ENCODE results near the gene IER2. TPM values are rescaled to one million over a fixed set of nuclear protein-coding genes. Genes with fewer than 3 reads are reported as not detected.

Gene IER2
- total and polyA plus RNA-seq, 2 of the 4 experiments (the other 2 are of a cell fraction) = 7.7 to 102 TPM

- no peak for TF ChIP-seq POLR2A (IDR thresholded peaks at IDR 0.05; ENCODE audit: low read depth, low read length)
- peak; percentile 36; the same call in 1 of the 2 replicates for TF ChIP-seq RAD21 (IDR thresholded peaks at IDR 0.05; ENCODE audit: low read length)
- no peak for TF ChIP-seq MXI1 (IDR thresholded peaks at IDR 0.05; ENCODE audit: borderline replicate concordance, low read depth, low read length)
- TF ChIP-seq ELK1 (IDR thresholded peaks at IDR 0.05; ENCODE audit: borderline replicate concordance, low read depth, low read length) = no peak
- no peak for TF ChIP-seq FOS (IDR thresholded peaks at IDR 0.05; ENCODE audit: low read depth, low read length)
- no peak for TF ChIP-seq BHLHE40 (IDR thresholded peaks at IDR 0.05; ENCODE audit: low read depth, low read length)
- no peak for TF ChIP-seq CEBPB (IDR thresholded peaks at IDR 0.05; ENCODE audit: low read depth, low read length)
- TF ChIP-seq NFE2L2 (IDR thresholded peaks at IDR 0.05; ENCODE audit: low read depth, low read length) = no peak
- 0 out of 2 replicates have a peak, but pooled peaks have one; percentile 3 for TF ChIP-seq SMC3 (IDR thresholded peaks at IDR 0.05; ENCODE audit: low read depth, low read length)
- no peak for TF ChIP-seq CHD1 (IDR thresholded peaks at IDR 0.05; ENCODE audit: low read depth, low read length)
- TF ChIP-seq, protein P1, sequence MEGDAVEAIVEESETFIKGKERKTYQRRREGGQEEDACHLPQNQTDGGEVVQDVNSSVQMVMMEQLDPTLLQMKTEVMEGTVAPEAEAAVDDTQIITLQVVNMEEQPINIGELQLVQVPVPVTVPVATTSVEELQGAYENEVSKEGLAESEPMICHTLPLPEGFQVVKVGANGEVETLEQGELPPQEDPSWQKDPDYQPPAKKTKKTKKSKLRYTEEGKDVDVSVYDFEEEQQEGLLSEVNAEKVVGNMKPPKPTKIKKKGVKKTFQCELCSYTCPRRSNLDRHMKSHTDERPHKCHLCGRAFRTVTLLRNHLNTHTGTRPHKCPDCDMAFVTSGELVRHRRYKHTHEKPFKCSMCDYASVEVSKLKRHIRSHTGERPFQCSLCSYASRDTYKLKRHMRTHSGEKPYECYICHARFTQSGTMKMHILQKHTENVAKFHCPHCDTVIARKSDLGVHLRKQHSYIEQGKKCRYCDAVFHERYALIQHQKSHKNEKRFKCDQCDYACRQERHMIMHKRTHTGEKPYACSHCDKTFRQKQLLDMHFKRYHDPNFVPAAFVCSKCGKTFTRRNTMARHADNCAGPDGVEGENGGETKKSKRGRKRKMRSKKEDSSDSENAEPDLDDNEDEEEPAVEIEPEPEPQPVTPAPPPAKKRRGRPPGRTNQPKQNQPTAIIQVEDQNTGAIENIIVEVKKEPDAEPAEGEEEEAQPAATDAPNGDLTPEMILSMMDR (conservative IDR thresholded peaks at IDR 0.05; ENCODE audit: low read depth, low read length) = peak; percentile 35
- TF ChIP-seq MAFK (IDR thresholded peaks at IDR 0.05; ENCODE audit: low read depth, low read length) = no peak
- TF ChIP-seq RCOR1 (IDR thresholded peaks at IDR 0.05; ENCODE audit: insufficient replicate concordance, low read length) = no peak
- no peak overlapping the region for H4K5ac ChIP-seq (ENCODE audit: low read depth, low read length)
- BruUV-seq (replicated peaks) = no TSS peak
Measured at GRCh38 chr19:13100841-13101589, 49.2 kb upstream of the IER2 start.

More at GRCh38 chr19:13100841-13101589, 49.2 kb upstream of the IER2 start:
- no peak overlapping the region for H3K27ac ChIP-seq (ENCODE audit: insufficient read depth, low read length)
- no peak overlapping the region for H3K9ac ChIP-seq (ENCODE audit: low read depth, low read length)
- intact Hi-C loops (cut with micrococcal nuclease) (no loop called here), dilution Hi-C loops (cut with HindIII; ENCODE audit: low sequenced_read_pairs, unreplicated experiment) (no loop called here), in situ Hi-C loops (cut with MboI; ENCODE audit: low sequenced_read_pairs) (no loop called here)
- H2BK5ac ChIP-seq (ENCODE audit: low read depth, low read length, poor library complexity, severe bottlenecking) = no peak overlapping the region
- H3K79me1 ChIP-seq (ENCODE audit: low read depth in 1 of 2, low read length in 2 of 2) = peaks cover 0 to 17% of the 10 kb centered on the region in 2 experiments; a peak in 1 of 4 replicates
- no peak overlapping the region for H4K91ac ChIP-seq (ENCODE audit: insufficient read depth, low read depth, low read length)
- H3K56ac ChIP-seq (ENCODE audit: extremely low read depth, insufficient read depth, low read length) = no peak overlapping the region
- no peak overlapping the region for H2BK120ac ChIP-seq (ENCODE audit: low read depth, low read length)
- no peak overlapping the region for H4K8ac ChIP-seq (ENCODE audit: low read depth in 2 of 2, low read length in 2 of 2)
- no peak overlapping the region for H3K4me3 ChIP-seq (ENCODE audit: insufficient read depth, low read depth, low read length)
- no peak overlapping the region for H3K23ac ChIP-seq (ENCODE audit: low read depth, low read length)
- CTCF ChIA-PET = interaction anchor here (0.6 kb wide), 1 partner anchor 212 kb away, joined by 4 read pairs; no protein-coding TSS in a partner anchor
- H2BK15ac ChIP-seq (ENCODE audit: low read depth, low read length) = no peak overlapping the region
- no peaks in the 10 kb centered on the region for H3K9me3 ChIP-seq (ENCODE audit: control insufficient read depth, insufficient read depth, low read length)
- H3K36me3 ChIP-seq (ENCODE audit: control insufficient read depth, insufficient read depth, low read length) = peaks cover 10% of the 10 kb centered on the region; the same call in 1 of the 2 replicates
- no peak overlapping the region for H2AK5ac ChIP-seq (ENCODE audit: low read depth, low read length)
- ATAC-seq (ENCODE audit: low read depth) (no peak), DNase-seq (no peak)
- H2AFZ ChIP-seq (replicated peaks; ENCODE audit: low read length, poor library complexity) = no peak overlapping the region
- H3K9me1 ChIP-seq (ENCODE audit: insufficient read depth, low read length) = 0 out of 2 replicates have a peak, but pooled peaks cover 4% of the 10 kb centered on the region
- no CpG with 5 or more reads among the region's 18 CpGs for WGBS, 2 experiments (ENCODE audit: extremely low coverage in 2 of 2, insufficient read length in 1 of 2)
- H3K27me3 ChIP-seq (ENCODE audit: control insufficient read depth, insufficient read depth, low read length) = no peaks in the 10 kb centered on the region
- H3K14ac ChIP-seq (replicated peaks; ENCODE audit: low read depth, low read length) = no peak overlapping the region
- POLR2A ChIA-PET (ENCODE audit: unreplicated experiment) = interaction anchor here (0.6 kb wide), 1 partner anchor 97 kb away, joined by 7 read pairs; no protein-coding TSS in a partner anchor
- no peak overlapping the region for H2BK20ac ChIP-seq (ENCODE audit: low read depth, low read length)
- no peak overlapping the region for H3K18ac ChIP-seq (ENCODE audit: low read depth, low read length)
- H3K4ac ChIP-seq (ENCODE audit: low read depth, low read length) = no peak overlapping the region
- H3K4me1 ChIP-seq (ENCODE audit: control insufficient read depth, insufficient read depth, low read length) = peaks cover 12% of the 10 kb centered on the region
- H4K20me1 ChIP-seq (ENCODE audit: insufficient read depth, low read length) = no peaks in the 10 kb centered on the region; the same call in 1 of the 2 replicates
- H3K4me2 ChIP-seq (ENCODE audit: low read depth, low read length) = no peak overlapping the region
- no peak overlapping the region for H2AK9ac ChIP-seq (replicated peaks; ENCODE audit: low read depth, low read length, poor library complexity)

Measured in IMR-90 (cell line).